Activated CD8-positive, alpha-beta memory T cell treated with anti-CD3 and anti-CD28 coated beads for 36 hours (primary cell): ENCODE results near the gene DRD1. TPM values are rescaled to one million over a fixed set of nuclear protein-coding genes. Genes with fewer than 3 reads are reported as not detected.

Experiments used
- CTCF ChIA-PET: fragments of 350-600 bp; sonication (Branson Sonifier 250); formaldehyde crosslinking; loops from one replicate; lab custom pipeline; 2021; ENCODE audit warnings: antibody characterized with exemption; lab: Charles Lee
- POLR2A ChIA-PET: fragments of 350-600 bp; sonication (Branson Sonifier 250); formaldehyde crosslinking; loops from one replicate; lab custom pipeline; 2021; ENCODE audit warnings: antibody characterized with exemption; lab: Charles Lee
- total RNA-seq, 2 experiments: library from RNA; stranded (reverse); gene quantifications; one replicate each; pipeline ENCODE4 v1.2.3, GENCODE V29; 2021

Gene DRD1
- total RNA-seq, result not detected

DNA sequence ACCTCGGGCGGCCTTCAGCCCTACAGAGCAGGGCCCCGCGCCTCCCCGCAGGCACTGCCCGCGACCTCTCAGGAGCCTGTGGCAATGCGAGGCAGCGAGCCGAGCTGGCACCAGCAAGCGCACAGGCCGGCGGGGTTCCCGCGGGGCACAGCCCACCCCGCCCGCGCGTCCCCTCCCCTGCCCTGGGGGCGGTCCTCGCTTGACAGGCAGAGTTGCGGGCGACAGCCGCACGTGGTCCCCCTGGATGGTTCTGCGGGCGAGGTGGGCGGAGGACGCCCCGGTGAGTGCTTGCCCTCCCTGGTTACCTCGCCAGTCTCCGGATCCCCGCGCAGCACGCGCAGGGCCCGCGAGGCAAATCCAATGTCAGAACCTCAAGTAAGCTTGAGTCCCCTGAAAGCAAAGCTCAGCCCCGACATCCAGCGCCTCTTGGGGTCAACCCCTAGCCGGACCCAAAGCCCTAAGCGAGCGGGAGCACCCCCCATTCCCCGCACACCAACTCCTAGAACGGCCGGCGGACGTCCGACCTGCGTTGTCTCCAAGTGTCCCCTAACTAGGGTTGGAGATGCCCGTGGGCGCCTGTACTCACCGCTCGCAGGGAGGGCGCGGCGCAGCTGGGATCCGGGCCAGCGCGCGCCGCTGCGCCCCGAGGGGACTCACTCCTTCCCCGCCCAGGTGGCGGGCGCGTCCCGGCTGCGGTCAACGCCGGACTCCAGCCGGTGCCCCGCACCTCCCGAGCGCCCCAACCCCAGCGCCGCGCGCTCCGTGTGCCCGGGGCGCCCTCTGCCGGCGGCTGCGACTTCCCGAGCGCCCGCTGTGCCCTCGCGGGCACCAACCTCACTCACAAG is at the start of gene DRD1:
Gene DRD1 (minus strand): TSS at position 123 of the 845 bp plus-strand sequence. CDS start 1,083 bp downstream, outside the sequence.
- ChIA-PET CTCF (interaction anchor here (0.6 to 1.5 kb wide), 5 partner anchors 14 to 541 kb away, joined by 3 to 4 read pairs (median 3); no protein-coding TSS in a partner anchor), POLR2A (no interaction called here)

DNA sequence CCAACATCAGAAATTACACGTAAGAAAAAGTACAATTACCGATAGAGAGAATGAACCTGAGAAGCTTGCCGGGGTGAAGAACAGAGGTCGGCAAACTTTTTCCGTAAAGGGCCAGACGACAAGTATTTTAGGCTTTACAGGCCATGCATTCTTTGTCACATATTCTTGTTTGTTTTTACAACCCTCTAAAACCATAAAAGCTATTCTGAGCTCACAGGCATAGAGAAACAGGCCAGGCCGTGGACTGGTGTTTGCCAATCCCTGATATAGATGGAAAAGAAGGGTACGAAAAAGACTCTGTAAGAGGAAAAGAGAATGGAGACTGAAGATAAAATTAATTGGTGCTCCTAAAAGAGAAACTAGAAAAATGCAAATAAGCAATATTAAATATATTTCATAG is 49.7 kb upstream of the DRD1 start:
- CTCF ChIA-PET, result no interaction called here

DNA sequence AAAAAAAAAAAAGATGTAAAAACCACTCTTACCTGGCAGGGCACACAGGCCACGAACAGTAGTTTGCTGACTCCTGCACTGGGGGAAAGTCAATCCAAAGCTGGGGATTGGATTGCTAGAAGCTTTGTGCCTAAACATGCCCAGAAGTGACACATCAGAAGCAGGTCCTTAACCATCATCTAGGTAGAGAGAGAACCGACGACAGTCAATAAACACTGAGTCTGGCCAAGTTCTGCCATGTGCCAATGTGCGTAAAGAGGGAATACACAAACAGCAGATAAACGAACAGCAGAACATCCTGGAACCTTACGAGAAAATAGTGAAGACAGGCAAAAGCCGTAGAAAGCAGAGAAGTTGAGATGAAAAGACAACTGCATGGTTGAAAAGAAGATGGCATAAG is 49.3 kb upstream of the DRD1 start:
- ChIA-PET CTCF (no interaction called here), POLR2A (no interaction called here)

More for the DNA sequence above, 49.7 kb upstream of the DRD1 start:
- POLR2A ChIA-PET, result no interaction called here

DNA sequence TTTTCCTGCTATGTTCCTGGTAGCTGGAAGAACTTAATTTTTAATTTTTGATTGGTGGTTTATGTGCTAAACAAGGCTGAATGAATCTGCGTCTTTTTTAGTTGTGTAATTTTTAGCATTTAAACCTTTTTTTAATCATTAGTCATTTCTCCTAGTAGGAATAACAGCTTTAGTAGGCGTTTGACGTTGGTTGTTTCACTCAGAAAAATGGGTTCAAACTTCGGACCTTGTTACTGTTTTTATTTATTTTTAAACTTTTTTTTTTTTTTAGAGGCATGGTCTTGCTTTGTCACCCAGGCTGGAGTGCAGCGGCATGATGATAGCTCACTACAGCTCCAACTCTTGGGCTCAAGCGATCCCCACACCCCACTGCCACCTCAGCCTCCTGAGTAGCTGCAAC is 47.2 kb upstream of the DRD1 start:
- ChIA-PET POLR2A (interaction anchor here (1.5 kb wide), 1 partner anchor 13 kb away, joined by 3 read pairs; the partner anchor contains the start of gene SFXN1), CTCF (no interaction called here)

DNA sequence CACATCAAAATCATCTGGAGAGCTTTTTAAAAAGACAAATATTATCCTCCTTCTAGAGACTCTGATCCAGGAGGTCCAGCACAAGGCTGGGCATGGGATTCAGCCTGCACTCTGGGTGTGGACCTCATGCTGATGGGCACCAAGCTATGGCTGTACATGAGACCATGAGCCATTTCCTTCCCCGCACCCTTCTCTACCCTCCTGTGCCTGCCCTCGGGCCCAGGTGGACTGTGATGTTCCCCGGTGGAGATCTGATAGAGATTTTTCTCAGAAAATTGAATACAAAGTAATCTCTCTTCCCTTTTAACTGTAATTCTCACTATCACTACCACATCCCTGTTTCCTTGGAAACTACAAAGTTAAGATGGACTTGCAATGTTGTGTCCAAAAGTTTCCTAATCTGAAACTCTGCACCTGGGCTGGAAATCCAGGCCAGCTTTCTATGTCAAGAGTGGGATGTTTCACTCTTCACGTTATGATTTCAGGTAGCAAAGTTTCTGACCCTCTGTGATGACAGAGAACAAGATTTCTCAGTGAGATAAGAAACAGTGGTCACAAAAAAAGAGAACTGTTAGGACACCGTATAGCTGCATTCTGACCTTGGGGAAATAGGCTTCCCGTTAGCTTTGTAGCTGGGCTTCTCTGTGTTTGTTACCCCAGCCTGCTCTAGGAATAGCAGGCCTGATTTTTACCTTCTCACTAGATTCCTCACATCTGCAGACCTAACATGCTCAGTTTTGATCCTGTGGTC is 45.9 kb upstream of the DRD1 start:
- POLR2A ChIA-PET, result no interaction called here

DNA sequence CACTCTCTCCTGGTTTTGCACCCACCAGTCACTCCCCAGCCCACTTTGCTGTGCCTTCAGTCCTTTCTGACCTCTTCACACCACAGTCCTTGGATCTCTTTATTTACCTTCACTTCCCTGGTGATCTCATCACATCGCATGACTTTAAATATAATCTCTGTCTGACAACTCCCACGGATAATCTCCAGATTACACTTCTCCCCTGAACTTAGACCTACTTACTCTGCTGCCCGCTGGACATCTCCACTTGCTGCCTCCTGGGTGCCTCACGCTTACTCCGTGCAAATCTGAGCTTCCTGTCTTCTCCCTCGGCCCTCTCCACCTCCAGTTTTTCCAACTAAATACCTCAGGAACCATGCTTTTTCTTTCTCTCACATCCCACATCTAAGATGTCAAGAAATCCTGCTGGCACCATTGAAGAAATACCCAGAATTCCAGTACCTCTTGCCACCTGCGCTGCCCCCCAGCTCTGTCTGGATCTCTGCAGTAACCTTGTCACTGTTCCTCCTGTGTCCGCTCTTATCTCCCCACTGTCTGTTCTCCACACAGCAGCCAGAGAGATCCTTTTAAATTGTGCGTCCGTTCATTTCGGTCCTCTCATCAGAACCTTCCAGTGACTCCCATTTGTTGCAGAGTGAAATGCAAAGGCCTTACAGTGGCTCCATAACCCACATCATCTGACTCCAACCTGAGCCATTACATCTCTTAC is 43.7 kb upstream of the DRD1 start:
- CTCF ChIA-PET, result interaction anchor here (1.1 kb wide), 1 partner anchor 23 kb away, joined by 3 read pairs; no protein-coding TSS in a partner anchor
- POLR2A ChIA-PET, result no interaction called here

More for the DNA sequence above, 45.9 kb upstream of the DRD1 start:
- CTCF ChIA-PET, result interaction anchor here (0.8 kb wide), 1 partner anchor 25 kb away, joined by 3 read pairs; no protein-coding TSS in a partner anchor

DNA sequence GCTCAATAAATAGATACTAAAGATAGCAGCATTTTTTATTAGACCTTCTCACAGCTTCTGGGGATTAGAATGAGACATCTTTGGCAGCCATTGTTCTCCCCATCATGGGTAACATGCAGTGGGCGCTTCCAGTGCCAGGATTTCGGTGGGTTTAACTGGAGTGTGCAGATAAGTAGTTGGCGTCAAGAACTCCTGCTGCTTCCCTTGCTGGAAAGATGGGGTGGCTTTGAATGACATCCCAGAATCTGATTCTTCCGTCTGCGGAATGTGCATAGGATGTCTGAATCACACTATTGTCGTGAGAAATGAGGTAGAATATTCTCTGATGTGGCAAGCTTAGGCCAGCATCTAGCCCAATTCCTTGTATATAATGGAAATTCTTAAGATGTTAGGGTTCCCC is 41.6 kb upstream of the DRD1 start:
- POLR2A ChIA-PET, result no interaction called here

DNA sequence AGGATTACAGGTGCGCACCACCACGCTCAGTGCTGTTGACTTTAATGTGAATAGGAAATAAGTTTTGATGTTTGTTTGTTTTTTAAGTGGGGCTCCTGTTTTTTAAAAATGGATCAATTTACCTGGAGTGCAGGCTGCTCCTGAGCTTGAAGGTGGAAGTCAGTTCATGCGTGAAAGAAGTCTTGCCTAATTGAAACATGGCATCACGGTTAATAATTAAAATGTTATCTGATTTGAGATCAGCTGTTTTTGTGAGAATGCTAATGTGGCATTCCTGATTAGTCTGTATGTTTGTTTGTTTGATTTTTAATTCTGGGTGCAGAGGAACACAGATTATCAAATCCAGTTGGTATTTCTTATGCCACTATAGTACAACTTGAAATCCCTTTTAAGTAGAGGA is 40.8 kb upstream of the DRD1 start:
- POLR2A ChIA-PET, result no interaction called here
- CTCF ChIA-PET, result no interaction called here

More for the DNA sequence above, 41.6 kb upstream of the DRD1 start:
- CTCF ChIA-PET, result no interaction called here

DNA sequence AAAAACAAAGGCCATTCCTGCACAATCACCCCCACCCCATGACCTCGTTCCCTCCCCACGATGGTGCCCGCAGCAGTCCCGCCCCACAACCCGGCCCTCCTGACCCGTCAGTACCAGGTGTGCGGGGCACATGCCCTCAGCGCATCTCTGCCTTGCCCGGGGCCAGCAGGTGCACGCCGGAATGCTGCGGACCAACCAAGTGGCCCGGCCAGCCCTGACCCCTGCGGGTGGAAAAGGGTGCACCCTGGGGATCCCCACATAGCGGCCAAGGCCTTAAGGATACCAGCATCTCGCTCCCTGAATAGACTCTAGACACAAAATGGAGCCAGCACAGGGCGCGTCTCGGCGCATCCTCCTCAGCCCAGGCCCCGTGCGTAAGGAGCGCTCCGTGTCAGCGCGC is 40.3 kb upstream of the DRD1 start:
- CTCF ChIA-PET, result no interaction called here

DNA sequence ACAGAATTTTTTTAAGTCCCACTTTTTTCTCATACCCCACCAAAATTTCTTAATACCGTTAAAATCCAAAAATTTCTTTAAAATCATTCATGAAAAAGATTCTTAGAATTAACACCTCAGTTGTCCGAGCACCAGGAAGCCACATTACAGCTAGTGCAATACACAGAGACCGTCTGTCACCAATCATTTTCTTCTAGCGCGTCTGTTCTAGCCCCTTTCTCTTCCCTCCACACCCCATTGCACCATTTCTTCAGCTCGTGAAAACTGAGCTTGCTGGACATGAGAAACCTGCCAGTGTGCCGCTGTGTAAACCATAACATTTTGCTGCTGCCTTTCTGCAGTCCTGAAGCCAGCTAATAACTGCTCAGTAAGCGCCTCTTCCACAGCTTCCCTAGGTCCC is 39.4 kb upstream of the DRD1 start:
- ChIA-PET POLR2A (no interaction called here), CTCF (interaction anchor here (1.2 to 1.5 kb wide), 2 partner anchors 31 to 51 kb away, joined by 3 to 5 read pairs; no protein-coding TSS in a partner anchor)

More for the DNA sequence above, 40.3 kb upstream of the DRD1 start:
- POLR2A ChIA-PET, result no interaction called here

DNA sequence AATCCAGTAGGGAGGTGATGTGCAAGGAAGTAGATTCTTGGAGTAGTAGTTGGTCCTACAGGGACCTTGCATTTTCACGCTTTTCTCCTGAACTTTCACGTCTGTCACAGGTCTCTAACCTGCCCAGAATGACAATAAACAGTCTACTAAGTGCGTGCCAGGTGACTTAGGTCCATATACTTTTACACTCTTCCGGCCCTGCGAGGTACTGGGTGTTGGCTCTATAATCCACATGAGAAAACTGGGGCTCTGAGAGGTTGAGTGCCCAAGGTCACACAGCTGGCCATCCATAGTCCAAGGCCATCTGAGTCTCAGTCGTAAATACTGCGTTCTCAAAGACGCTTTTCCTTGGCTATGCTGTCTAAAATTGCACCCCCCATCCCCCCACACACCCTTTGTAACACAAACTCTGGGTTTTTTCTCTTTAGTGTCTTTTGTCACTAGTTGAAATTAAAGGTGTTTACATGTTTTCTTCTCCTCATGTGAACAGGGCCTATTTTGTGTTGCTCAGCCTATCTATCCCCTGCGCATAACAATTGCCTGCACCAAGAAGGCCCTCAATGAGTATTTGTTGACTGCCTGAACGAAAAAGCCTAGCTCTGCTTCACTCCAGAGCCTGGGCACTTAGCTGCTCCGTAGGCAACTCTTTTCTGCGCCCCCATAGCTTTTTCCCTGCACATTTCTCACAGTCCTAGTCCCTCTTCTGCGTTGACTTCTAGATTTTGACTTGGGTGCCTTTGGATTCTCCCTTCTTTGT is 35.3 kb upstream of the DRD1 start:
- CTCF ChIA-PET, result interaction anchor here (0.6 to 3.7 kb wide), 4 partner anchors 15 to 55 kb away, joined by 3 to 12 read pairs (median 3); no protein-coding TSS in a partner anchor
- POLR2A ChIA-PET, result interaction anchor here (1.0 kb wide), 1 partner anchor 38 kb away, joined by 5 read pairs; no protein-coding TSS in a partner anchor

DNA sequence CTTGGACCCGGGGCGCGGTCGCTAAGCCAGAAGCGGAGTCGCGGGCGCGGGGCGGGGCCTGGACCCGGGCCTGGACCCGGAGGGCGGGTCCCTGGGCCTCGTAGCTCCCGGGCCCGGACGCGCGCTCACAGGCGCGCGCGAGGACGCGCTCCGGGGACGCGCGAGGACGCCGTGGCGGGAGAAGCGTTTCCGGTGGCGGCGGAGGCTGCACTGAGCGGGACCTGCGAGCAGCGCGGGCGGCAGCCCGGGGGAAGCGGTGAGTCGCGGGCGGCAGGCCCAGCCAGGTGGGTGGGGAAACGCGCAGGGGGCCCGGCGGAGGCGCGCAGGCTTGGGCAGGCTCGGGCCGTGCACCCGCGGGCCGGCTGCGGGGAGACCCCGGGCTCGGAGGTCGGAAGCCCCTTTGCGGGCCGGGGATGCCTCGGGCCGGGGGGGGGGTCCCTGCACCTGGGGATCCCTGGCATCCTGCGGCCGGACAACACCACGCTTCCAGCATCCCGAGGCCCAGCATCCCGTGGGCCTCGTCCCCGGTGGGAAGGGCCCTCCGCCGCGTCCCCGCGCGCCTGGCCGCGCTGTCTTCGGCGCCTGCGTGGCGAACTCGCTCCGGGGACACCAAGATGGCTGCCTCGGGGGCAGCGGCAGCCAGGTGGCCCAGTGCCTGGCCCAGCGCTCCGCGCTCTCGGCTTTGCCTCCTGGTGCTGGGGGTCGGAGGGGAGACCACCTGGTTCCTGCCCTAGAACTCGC is 34.6 kb upstream of the DRD1 start, which contains the start of gene SFXN1:
Gene SFXN1 (plus strand): TSS at position 177 of the 741 bp plus-strand sequence. CDS start 13,544 bp downstream, outside the sequence.
- CTCF ChIA-PET, result interaction anchor here (1.3 to 3.7 kb wide), 3 partner anchors 12 to 55 kb away, joined by 3 to 12 read pairs (median 5); no protein-coding TSS in a partner anchor
- POLR2A ChIA-PET, result interaction anchor here (0.6 to 1.3 kb wide), 4 partner anchors 13 to 176 kb away, joined by 3 to 7 read pairs (median 4); no protein-coding TSS in a partner anchor

DNA sequence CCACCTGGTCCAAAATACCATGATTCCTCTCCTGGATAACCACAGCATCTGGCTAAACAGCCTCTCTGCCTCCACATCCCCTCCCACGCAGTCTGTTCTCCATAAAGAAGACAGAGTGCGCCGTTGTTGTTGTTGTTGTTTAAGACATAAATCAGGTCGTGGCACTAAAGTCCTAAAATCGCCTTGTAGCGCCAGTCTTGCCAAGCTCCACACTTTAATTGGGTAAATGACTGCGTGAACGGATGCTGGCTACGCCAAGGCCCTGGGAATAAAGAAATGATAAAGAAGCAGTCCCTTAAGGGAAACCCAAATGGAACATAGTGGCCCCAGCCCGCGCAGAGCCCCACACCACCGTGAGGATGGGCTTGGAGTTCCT is 34.0 kb upstream of the DRD1 start:
- ChIA-PET POLR2A (interaction anchor here (0.6 to 1.3 kb wide), 4 partner anchors 13 to 177 kb away, joined by 3 to 7 read pairs (median 4); no protein-coding TSS in a partner anchor), CTCF (interaction anchor here (1.3 to 3.7 kb wide), 3 partner anchors 11 to 56 kb away, joined by 3 to 12 read pairs (median 5); no protein-coding TSS in a partner anchor)

DNA sequence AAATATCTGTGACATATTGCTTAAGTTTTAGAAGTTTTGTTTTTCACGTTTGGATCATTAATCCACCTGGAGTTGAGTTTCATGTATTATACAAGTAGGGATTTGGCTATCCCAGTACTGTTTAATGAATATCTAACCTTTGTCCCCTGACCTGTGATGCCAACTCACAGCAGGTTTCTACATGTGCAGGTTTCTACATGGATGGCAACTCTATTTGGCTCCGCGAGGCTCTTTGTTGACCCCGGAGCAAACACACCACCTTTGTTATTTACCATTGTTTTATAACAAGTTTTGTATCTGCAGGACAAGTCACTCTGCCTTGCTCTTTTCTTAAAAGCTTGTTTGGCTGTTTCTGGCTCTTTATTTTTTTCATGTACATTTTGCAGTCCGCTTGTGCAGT is 33.5 kb upstream of the DRD1 start:
- ChIA-PET POLR2A (interaction anchor here (1.1 to 1.3 kb wide), 2 partner anchors 40 to 177 kb away, joined by 3 to 7 read pairs; no protein-coding TSS in a partner anchor), CTCF (interaction anchor here (0.8 to 3.7 kb wide), 4 partner anchors 11 to 57 kb away, joined by 3 to 12 read pairs (median 4); no protein-coding TSS in a partner anchor)

DNA sequence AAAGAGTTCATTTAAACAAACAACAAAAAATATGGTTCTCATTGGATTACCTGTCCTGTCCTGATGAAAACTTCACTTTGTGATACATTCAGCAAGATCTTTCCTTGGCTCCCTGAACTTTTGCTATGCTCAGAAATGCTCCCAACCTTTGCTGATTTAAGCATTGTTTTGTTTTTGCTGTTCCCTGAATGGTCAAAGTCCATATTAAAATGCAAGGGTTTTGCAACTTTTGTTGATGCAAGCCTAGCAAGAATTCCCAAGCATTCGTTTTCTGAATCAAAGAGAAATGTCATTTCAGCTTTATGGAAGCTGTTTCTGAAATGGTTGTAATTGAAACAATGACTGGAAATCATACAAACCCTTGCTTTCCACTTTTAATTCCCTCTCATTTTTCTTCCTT is 31.3 kb upstream of the DRD1 start:
- ChIA-PET POLR2A (no interaction called here), CTCF (interaction anchor here (1.1 kb wide), 1 partner anchor 10 kb away, joined by 7 read pairs; no protein-coding TSS in a partner anchor)

DNA sequence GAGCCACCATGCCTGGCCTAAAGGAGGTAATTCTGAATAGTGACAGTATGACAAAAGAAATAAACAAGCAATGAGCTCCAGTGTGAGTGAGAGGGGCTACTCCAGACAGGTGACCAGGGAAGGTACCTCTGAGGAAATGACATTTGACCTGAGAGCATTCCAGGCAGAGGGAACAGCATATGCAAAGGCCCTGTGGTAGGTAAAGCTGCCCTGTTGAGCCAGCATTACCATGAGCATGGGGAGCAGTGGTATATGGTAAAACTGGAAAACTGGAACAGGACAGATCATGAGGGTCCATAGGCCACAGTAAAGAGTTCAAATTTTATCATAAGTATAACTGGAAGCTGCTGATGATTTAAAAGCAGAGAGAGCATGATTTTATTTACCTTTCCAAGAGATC is 28.4 kb upstream of the DRD1 start:
- POLR2A ChIA-PET, result no interaction called here
- CTCF ChIA-PET, result no interaction called here

DNA sequence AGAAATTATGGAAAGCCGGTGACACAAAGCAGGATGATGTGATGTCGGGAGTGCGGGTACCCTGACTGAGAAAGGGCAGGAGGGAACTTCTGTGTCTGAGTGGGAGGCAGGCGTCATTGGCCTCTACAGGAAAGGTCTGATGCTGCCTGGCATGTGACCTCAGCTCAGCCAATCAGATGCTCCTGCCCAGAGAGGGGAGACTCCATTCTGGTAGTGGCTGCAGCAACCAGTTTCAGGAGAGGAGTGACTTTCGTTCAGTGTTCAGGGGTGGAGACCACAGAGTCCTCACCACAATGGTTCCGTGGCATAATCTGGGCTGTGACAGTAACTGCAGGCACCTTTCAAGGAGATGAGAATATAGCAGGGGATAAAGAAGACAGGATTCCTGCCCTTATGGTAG is 27.6 kb upstream of the DRD1 start:
- ChIA-PET POLR2A (no interaction called here), CTCF (no interaction called here)
